HG03354 (cell line): Measurements from ENCODE around the gene FA2H.
A peak's percentile ranks its signal among the peaks of the same experiment; 100 is the strongest.
"Not testable (repeated sequence)": the region's sequence is repeated elsewhere in the genome, so short reads cannot be mapped to it uniquely, and the experiment has no call there.

ENCODE experiments used
- ATAC-seq: cut with Tn5 transposase; IDR thresholded peaks from one replicate; pipeline ENCODE4 v1.9.1; 2021; ENCODE audit warnings: mild to moderate bottlenecking; ENCODE audit not compliant: unreplicated experiment, poor library complexity, severe bottlenecking

FA2H gene

DNA sequence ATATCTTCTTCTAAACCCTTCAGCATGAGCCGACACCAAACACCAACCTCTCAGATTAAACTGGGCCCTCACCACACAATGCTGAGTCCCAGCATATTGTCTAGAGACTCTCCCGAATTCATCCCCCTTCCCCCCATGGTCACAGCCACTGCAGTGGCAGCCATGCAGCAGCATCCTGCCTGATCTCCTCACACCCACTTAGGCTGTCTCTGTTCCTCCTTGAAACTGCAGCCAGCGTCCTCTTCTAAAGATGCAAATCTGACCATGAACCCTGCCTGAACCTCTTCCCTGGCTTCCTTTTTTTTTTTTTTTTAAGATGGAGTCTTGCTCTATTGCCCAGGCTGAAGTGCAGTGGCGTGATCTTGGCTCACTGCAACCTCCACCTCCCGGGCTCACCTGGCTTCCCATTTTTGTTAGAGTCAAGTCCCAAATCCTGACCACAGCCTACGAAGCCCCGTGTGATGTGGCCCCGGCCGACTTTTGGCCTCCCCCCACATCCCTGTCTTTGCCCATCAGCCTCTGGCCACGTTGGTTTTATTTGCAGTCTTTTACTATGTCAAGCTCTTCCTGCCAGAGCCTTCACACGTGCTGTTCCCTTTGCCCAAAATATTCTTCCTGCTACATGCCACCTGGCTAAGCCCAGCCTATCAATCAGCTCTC is 2.8 kb downstream of the FA2H start:
- peak; percentile 46 for ATAC-seq

- ATAC-seq = no peak
Observed at GRCh38 chr16:74770831-74771526, 3.6 kb downstream of the FA2H start.

DNA sequence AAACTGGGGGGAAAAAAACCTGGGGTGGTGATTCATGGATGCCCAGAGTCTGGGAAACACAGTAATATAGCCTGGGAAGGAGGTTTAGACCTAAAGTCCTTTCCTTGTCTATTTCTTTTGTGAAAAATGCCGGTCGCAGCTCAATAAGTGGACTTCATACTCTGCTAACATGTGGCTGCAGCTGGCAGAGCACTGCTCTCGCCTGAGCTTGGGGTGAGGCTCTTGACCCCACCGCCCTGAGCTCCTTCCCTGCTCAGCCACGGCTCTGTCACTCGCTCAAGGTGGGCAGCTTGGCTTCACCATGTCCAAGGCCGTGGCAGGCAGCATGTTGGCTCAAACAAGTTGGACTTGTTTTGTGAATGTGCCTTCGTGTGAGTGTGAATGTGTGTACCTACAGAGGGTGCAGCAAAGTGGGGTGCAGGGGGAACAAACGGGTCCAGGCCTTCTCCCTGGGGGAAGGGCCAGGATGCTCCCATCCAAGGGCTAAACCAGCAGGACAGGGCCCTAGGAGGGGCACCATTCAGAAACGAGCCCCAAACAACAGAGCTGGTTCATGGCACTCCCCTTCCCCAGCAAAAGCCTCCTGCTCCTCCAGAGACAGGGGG is 4.9 kb downstream of the FA2H start:
- ATAC-seq = no peak

DNA sequence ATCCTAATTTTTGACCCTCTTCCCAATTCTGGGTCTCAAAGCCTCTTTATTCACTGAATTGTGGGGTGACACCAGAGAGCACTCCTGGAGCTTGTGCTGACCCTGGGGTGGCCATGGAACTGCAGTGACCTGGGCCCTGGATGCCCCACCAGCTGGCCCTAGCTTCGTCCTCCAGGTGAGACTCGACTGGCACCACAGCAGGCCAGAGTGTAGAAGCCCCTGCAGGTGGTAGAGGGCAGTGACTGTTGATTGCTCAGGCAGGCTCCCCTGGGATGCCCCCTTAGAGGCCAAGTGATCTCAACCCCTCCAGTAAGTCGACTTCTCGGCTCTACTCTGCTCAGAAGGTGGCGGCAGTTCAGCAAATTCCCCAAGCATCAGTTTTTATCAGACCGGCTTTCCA is 6.4 kb downstream of the FA2H start:
- ATAC-seq = no peak

DNA sequence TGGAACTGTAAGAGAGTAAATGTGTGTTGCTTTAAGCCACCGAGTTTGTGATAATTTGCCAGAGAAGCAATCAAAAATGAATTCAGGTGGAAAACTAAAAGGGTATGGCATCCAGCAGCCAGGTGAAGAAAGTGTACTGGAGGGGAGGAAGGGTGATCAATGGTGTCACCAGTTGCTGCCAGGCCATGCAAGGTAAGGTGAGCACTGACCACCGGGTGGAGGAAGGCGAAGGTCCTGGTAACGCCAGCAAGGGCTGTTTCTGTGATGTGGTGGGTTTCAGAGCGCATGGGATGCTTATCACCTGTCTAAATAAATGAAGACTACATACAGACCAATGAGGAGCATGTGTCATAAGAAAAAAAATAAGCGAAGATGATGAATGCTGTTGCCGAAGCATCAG is 6.9 kb downstream of the FA2H start:
- no peak for ATAC-seq

DNA sequence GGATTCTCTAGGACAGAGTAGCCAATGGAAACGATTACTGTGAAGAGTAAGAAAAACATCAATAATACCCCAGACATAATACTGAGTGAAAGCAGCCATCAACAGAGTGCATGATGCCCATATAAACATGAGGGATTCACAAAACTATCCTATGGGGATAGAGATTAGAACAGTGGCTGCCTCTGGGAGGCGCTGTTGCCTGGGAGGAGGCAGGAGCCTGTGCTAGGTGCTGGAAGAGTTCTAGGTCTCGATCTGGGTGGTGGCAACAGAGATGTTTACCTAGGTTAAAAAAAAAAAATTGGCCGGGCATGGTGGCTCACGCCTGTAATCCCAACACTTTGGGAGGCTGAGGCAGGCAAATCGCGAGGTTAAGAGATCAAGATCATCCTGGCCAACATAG is 7.9 kb downstream of the FA2H start:
- no peak for ATAC-seq

- not testable (repeated sequence) for ATAC-seq
Observed at GRCh38 chr16:74764184-74764583, 10.4 kb downstream of the FA2H start.

DNA sequence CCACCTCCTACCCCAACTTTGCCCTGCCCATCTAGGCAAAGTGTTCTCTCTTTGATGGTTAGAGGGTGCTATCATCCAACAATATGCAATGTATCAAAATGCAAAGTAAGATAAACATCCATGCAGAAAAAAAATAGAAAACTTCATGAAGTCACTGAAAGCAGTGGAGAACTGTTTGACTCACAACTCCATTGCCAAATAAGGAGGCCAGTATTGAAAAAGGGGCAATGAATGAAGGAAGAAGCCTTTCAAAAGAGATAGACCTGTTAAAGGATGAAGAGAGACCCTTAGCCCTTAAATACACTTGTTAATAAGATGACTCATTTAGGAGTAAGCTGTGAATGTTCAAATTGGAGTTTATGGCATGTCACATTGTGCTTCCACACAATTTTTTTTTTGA is 13.0 kb downstream of the FA2H start:
- ATAC-seq = no peak

- ATAC-seq = no peak
Observed at GRCh38 chr16:74760007-74760767, 14.4 kb downstream of the FA2H start.

DNA sequence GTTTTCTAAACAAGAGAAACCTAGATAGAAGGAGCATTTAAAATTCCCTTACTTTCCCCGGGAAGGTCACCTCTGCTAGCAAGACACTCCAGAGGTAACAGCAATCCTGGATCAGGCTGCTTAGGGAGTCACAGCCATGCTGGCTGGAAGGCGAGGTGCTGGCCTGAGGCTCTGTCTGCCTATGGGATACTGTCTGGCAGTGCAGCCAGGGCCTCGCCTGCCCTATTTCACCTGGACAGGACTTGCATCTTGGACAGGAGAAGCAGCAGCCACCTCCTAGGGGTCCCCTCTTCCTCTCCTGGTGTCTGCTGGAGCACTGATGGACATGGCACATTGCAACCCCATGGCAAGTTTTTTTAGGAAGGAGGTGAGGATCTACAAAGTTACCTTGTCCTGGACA is 15.1 kb downstream of the FA2H start:
- ATAC-seq = no peak

DNA sequence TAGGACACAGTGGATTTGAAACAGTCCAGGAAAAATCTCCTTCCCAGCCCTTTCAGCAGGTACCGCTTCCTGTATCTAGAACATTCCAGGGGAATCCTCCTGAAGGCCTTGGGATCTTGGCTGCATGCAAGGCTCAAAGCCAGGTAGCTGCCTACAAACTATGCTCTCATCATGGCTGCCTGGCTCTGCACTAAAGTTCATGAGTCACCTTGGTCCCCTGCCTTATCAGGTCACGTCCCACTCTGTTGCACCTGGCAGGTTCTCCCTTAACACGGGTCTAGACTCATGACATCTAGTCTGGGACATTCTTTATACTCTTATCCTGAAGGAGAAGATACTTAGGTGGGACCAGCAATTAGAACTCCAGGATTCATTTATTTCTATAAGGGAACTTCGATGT is 15.8 kb downstream of the FA2H start:
- no peak for ATAC-seq

DNA sequence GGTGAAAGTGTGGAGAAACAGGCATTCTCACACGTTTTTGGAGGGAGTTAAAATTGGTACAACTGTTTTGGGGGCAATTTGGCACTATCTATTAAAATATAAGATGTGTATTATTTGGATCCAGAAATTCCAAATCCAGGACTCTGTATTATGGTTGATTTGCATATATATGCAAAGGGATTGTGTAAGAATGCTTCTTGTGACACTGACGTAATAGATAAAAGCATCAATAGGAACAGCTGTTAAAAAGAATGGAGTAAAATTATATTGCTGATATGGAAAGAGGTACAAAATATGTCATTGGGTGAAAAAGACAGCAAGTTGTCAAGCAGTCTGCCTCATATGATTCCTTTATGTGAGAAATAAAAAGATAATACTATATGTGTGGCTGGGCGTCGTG is 17.3 kb downstream of the FA2H start:
- ATAC-seq = no peak

DNA sequence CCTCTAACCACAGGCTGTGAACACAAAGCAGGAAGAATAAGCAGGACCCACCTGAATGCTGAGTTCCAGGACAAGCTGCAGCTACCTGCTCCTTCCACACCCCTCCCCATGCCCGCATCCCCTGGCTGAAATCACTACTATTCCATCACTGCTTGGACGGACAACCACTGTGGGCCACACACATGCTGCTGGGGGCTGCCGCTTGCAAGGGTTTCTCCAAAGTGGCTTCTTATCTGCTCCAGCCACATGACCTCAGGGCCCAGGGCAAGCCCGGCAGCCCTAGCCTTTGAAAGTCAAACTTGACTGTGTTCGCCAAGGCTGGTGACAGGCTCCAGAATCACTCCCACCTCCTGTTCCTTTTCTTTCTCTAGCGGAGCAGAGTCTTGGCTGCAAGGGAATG is 18.4 kb downstream of the FA2H start:
- ATAC-seq = no peak

DNA sequence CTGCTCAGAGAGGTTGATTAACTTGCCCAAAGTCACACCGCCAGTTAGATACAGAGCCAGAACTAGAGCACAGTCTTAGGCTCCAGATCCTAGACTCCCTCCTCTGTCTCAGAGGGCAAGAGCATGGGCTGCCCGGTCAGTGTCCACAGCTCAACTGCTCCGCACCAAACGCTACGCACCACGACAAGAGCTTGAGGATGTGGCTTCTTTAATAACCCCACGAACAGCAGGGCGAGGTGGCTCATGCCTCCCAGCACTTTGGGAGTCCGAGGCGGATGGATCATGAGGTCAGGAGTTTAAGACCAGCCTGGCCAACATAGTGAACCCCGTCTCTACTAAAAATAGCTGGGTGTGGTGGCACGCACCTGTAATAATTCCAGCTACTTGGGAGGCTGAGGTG is 21.4 kb downstream of the FA2H start:
- no peak for ATAC-seq

DNA sequence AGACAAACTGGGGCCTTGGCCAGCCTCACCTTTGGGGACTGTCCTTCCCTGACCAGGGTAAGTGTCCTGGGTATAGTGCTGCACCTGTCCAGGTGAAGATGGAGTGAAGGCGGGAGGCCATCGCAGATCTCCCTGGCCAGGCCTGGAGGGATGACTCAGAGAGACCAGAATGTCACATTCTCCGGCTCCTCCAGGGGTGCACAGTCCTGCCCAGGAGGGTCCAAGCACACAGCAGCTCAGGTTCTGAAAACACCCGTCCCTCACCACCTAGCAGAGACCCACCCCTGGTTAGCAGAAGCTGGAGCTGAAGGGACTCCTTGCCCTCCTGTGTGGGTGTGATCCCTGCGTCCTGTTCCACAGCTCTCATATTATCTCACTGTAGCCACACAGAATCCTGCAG is 21.9 kb downstream of the FA2H start:
- no peak for ATAC-seq

GRCh38 chr16:74752258-74752657 is 22.4 kb downstream of the FA2H start:
- no peak for ATAC-seq

GRCh38 chr16:74751658-74752057 is 23.0 kb downstream of the FA2H start:
- ATAC-seq = no peak

- no peak for ATAC-seq
Observed at GRCh38 chr16:74749291-74750055, 25.1 kb downstream of the FA2H start.

GRCh38 chr16:74748616-74749026 is 26.0 kb downstream of the FA2H start:
- ATAC-seq = no peak
